Liver (tissue), 9 donors: ENCODE data around the gene LNX2. TPM values are rescaled to one million over a fixed set of nuclear protein-coding genes. Genes with fewer than 3 reads are reported as not detected.

ENCODE experiments used
- DNase-seq: peaks from one replicate; pipeline ENCODE4 v3.0.0-alpha.2; 2017; ENCODE audit warnings: low spot score
- H3K27ac ChIP-seq, 2 donors: one replicate each; pipeline ENCODE4 v1.7.0; 2013; ENCODE audit warnings: inconsistent platforms in 2 of 2, low read length in 2 of 2, control low read depth in 1 of 2, low read depth in 1 of 2, mild to moderate bottlenecking in 1 of 2
- H3K27me3 ChIP-seq, 4 donors: one replicate each; pipeline versions ENCODE4 v1.6.1 to v1.7.0; 2013; ENCODE audit warnings: low read length in 3 of 4, inconsistent platforms in 1 of 4, mild to moderate bottlenecking in 1 of 4, moderate library complexity in 1 of 4; ENCODE audit not compliant: control insufficient read depth in 4 of 4, insufficient read depth in 4 of 4
- H3K36me3 ChIP-seq, 4 donors: one replicate each; pipeline versions ENCODE4 v1.6.1 to v1.7.0; 2013; ENCODE audit warnings: low read length in 3 of 4, mild to moderate bottlenecking in 3 of 4, low read depth in 1 of 4, moderate library complexity in 1 of 4; ENCODE audit not compliant: control insufficient read depth in 4 of 4, insufficient read depth in 3 of 4
- H3K4me1 ChIP-seq, 4 donors: one replicate each; pipeline versions ENCODE4 v1.6.1 to v1.7.0; 2013; ENCODE audit warnings: low read length in 3 of 4, mild to moderate bottlenecking in 3 of 4, moderate library complexity in 1 of 4; ENCODE audit not compliant: control insufficient read depth in 4 of 4, insufficient read depth in 4 of 4
- H3K4me3 ChIP-seq, 3 donors: one replicate each; pipeline versions ENCODE4 v1.6.1 to v1.7.0; 2013; ENCODE audit warnings: low read length in 3 of 3, control low read depth in 1 of 3, low read depth in 1 of 3, mild to moderate bottlenecking in 1 of 3
- H3K9ac ChIP-seq, 2 donors: one replicate each; pipeline ENCODE4 v1.7.0; 2013; ENCODE audit warnings: low read length in 2 of 2, mild to moderate bottlenecking in 2 of 2, moderate library complexity in 2 of 2, control low read depth in 1 of 2, low read depth in 1 of 2
- H3K9me3 ChIP-seq, 4 donors: one replicate each; pipeline versions ENCODE4 v1.6.1 to v1.7.0; 2013; ENCODE audit warnings: low read length in 3 of 4; ENCODE audit not compliant: control insufficient read depth in 4 of 4
- EGR1 ChIP-seq, 2 donors: IDR thresholded peaks; 2 replicates each; pipeline ENCODE4 v1.6.1; 2016 to 2018; ENCODE audit warnings: antibody characterized with exemption in 2 of 2, low read depth in 2 of 2
- FOXA1 ChIP-seq: IDR thresholded peaks from 2 replicates; pipeline ENCODE4 v1.6.1; 2016; ENCODE audit warnings: antibody characterized with exemption
- FOXA2 ChIP-seq: IDR thresholded peaks from 2 replicates; pipeline ENCODE4 v1.6.1; 2016; ENCODE audit warnings: antibody characterized with exemption
- GABPA ChIP-seq, 2 donors: IDR thresholded peaks in 1 of 2; conservative IDR thresholded peaks in 1 of 2; 2 replicates each; pipeline ENCODE4 v1.6.1; 2016; ENCODE audit warnings: antibody characterized with exemption in 2 of 2, mild to moderate bottlenecking in 1 of 2, moderate library complexity in 1 of 2
- HNF4A ChIP-seq, 2 donors: conservative IDR thresholded peaks; 2 replicates each; pipeline ENCODE4 v1.6.1; 2016; ENCODE audit warnings: antibody characterized with exemption in 2 of 2, mild to moderate bottlenecking in 2 of 2
- HNF4G ChIP-seq: IDR thresholded peaks from 2 replicates; pipeline ENCODE4 v1.6.1; 2016; ENCODE audit warnings: antibody characterized with exemption
- JUND ChIP-seq, 2 donors: IDR thresholded peaks; 2 replicates each; pipeline ENCODE4 v1.6.1; 2016; ENCODE audit warnings: antibody characterized with exemption in 2 of 2
- MAX ChIP-seq: IDR thresholded peaks from 2 replicates; pipeline ENCODE4 v1.6.1; 2016; ENCODE audit warnings: antibody characterized with exemption
- NR2F2 ChIP-seq: IDR thresholded peaks from 2 replicates; pipeline ENCODE4 v1.6.1; 2016; ENCODE audit warnings: antibody characterized with exemption
- RAD21 ChIP-seq, 2 donors: IDR thresholded peaks; 2 replicates each; pipeline ENCODE4 v1.6.1; 2016; ENCODE audit warnings: antibody characterized with exemption in 2 of 2, mild to moderate bottlenecking in 2 of 2
- SP1 ChIP-seq: IDR thresholded peaks from 2 replicates; pipeline ENCODE4 v1.6.1; 2018; ENCODE audit warnings: antibody characterized with exemption, mild to moderate bottlenecking
- TAF1 ChIP-seq: conservative IDR thresholded peaks from 2 replicates; pipeline ENCODE4 v1.6.1; 2016; ENCODE audit warnings: antibody characterized with exemption, mild to moderate bottlenecking
- YY1 ChIP-seq: IDR thresholded peaks from 2 replicates; pipeline ENCODE4 v1.6.1; 2016; ENCODE audit warnings: antibody characterized with exemption, mild to moderate bottlenecking
- ZBTB33 ChIP-seq: IDR thresholded peaks from 2 replicates; pipeline ENCODE4 v1.6.1; 2016; ENCODE audit warnings: antibody characterized with exemption
- WGBS: extraction: QIAGEN DNeasy Blood & Tissue Kit; methylation state at CpG from one replicate; pipeline ENCODE4 v1.1.7; 2013; 5-methylcytosine and 5-hydroxymethylcytosine counted together
- polyA plus RNA-seq, 2 donors: library from polyadenylated mRNA; stranded (reverse) in 1 of 2; unstranded in 1 of 2; fragments of 200-250 nt in 1 of 2; fragments of >200 nt in 1 of 2; fragmentation: Nextera tagmentation in 1 of 2; extraction: Ambion mirVana in 1 of 2; gene quantifications; one replicate each; pipeline versions ENCODE4 v1.2.1 to v1.2.3, GENCODE V29; 2013 to 2015
- total RNA-seq, 2 donors: library from RNA; depleted of rRNA; stranded (reverse); fragments of >200 nt; gene quantifications; one replicate each; pipeline ENCODE4 v1.2.3, GENCODE V29; 2014
- TF ChIP-seq, protein P1 (sequence below): fragments of 150-350 bp; IDR thresholded peaks from 2 replicates; pipeline ENCODE4 v1.5.1; 2017; ENCODE audit warnings: improper control_type of control experiment, low read depth, low read length; ENCODE audit not compliant: missing input control
- TF ChIP-seq, protein P2 (sequence below): IDR thresholded peaks from 2 replicates; pipeline ENCODE4 v1.6.1; 2016; ENCODE audit warnings: antibody characterized with exemption
- TF ChIP-seq, protein P3 (sequence below): IDR thresholded peaks from 2 replicates; pipeline ENCODE4 v1.6.1; 2016; ENCODE audit warnings: antibody characterized with exemption, mild to moderate bottlenecking
- donor health status: healthy.
- donor health status: healthy.
- donor health status: healthy.
- donor health status: healthy.
- donor health status: healthy.

LNX2 gene
- total and polyA plus RNA-seq, 4 donors: 6.2 to 25.9 (median 13.3) TPM

GRCh38 chr13:27601208-27601607, 19.1 kb downstream of the LNX2 start:
- WGBS: 86% methylated on average over 2 of the region's 2 CpGs
- DNase-seq: no peak
- Histone ChIP-seq H3K9ac (peak overlapping the region in 1 of 2 donors; percentile 12), H3K36me3 (no peaks in the 10 kb centered on the region), H3K4me3 (no peak overlapping the region), H3K27ac (no peak overlapping the region), H3K27me3 (no peaks in the 10 kb centered on the region), H3K4me1 (peaks cover 0 to 9% (median 4%) of the 10 kb centered on the region in 4 donors), H3K9me3 (no peaks in the 10 kb centered on the region)
- no peak for TF ChIP-seq HNF4G
- TF ChIP-seq HNF4A (conservative IDR thresholded peaks at IDR 0.05): no peak
- TF ChIP-seq NR2F2: no peak
- TF ChIP-seq, protein P1, sequence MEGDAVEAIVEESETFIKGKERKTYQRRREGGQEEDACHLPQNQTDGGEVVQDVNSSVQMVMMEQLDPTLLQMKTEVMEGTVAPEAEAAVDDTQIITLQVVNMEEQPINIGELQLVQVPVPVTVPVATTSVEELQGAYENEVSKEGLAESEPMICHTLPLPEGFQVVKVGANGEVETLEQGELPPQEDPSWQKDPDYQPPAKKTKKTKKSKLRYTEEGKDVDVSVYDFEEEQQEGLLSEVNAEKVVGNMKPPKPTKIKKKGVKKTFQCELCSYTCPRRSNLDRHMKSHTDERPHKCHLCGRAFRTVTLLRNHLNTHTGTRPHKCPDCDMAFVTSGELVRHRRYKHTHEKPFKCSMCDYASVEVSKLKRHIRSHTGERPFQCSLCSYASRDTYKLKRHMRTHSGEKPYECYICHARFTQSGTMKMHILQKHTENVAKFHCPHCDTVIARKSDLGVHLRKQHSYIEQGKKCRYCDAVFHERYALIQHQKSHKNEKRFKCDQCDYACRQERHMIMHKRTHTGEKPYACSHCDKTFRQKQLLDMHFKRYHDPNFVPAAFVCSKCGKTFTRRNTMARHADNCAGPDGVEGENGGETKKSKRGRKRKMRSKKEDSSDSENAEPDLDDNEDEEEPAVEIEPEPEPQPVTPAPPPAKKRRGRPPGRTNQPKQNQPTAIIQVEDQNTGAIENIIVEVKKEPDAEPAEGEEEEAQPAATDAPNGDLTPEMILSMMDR: no peak
- TF ChIP-seq RAD21 (IDR thresholded peaks at IDR 0.05): no peak
- TF ChIP-seq EGR1 (IDR thresholded peaks at IDR 0.05; ENCODE audit: low read depth in 2 of 2): no peak
- TF ChIP-seq FOXA1: no peak
- no peak for TF ChIP-seq FOXA2
- TF ChIP-seq YY1: no peak
- TF ChIP-seq JUND (IDR thresholded peaks at IDR 0.05): no peak
- TF ChIP-seq GABPA (IDR thresholded peaks at IDR 0.05 in 1 of 2, conservative IDR thresholded peaks at IDR 0.05 in 1 of 2): no peak

DNA sequence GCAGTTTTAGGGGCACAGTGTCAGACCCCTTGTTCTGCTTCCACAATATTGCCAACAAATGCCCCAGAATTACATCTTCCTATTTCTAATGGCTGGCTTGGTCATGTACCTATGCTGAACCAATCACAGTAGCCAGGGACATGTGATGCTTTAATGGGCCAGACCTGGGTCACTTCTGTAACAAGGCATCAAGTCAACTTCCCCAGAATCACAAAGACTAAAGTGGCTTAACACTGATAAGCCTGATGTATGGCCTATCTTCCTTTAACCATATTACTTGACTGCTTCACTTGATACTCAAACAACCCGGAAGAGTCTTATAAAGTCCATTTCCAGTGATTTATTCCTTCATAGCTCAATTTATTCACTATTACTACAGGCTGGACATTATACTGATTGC, 19.6 kb downstream of the LNX2 start:
- no peak overlapping the region for H3K9ac ChIP-seq

More for the DNA sequence above, 19.6 kb downstream of the LNX2 start:
- no peaks in the 10 kb centered on the region for H3K36me3 ChIP-seq
- no peaks in the 10 kb centered on the region for H3K27me3 ChIP-seq
- H3K9me3 ChIP-seq: no peaks in the 10 kb centered on the region
- H3K4me1 ChIP-seq: peaks cover 0 to 9% (median 4%) of the 10 kb centered on the region in 4 donors
- no peak overlapping the region for H3K27ac ChIP-seq
- WGBS: 96% methylated on average over 1 of the region's 1 CpG
- H3K4me3 ChIP-seq: no peak overlapping the region
- TF ChIP-seq ZBTB33: no peak
- TF ChIP-seq, protein P2, sequence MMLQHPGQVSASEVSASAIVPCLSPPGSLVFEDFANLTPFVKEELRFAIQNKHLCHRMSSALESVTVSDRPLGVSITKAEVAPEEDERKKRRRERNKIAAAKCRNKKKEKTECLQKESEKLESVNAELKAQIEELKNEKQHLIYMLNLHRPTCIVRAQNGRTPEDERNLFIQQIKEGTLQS: no peak
- no peak for TF ChIP-seq HNF4G
- TF ChIP-seq YY1: no peak
- TF ChIP-seq RAD21 (IDR thresholded peaks at IDR 0.05): no peak
- TF ChIP-seq MAX: no peak
- TF ChIP-seq FOXA2: no peak
- no peak for TF ChIP-seq SP1
- TF ChIP-seq, protein P1: no peak
- TF ChIP-seq GABPA (IDR thresholded peaks at IDR 0.05 in 1 of 2, conservative IDR thresholded peaks at IDR 0.05 in 1 of 2): no peak
- TF ChIP-seq JUND (IDR thresholded peaks at IDR 0.05): no peak
- TF ChIP-seq, protein P3, sequence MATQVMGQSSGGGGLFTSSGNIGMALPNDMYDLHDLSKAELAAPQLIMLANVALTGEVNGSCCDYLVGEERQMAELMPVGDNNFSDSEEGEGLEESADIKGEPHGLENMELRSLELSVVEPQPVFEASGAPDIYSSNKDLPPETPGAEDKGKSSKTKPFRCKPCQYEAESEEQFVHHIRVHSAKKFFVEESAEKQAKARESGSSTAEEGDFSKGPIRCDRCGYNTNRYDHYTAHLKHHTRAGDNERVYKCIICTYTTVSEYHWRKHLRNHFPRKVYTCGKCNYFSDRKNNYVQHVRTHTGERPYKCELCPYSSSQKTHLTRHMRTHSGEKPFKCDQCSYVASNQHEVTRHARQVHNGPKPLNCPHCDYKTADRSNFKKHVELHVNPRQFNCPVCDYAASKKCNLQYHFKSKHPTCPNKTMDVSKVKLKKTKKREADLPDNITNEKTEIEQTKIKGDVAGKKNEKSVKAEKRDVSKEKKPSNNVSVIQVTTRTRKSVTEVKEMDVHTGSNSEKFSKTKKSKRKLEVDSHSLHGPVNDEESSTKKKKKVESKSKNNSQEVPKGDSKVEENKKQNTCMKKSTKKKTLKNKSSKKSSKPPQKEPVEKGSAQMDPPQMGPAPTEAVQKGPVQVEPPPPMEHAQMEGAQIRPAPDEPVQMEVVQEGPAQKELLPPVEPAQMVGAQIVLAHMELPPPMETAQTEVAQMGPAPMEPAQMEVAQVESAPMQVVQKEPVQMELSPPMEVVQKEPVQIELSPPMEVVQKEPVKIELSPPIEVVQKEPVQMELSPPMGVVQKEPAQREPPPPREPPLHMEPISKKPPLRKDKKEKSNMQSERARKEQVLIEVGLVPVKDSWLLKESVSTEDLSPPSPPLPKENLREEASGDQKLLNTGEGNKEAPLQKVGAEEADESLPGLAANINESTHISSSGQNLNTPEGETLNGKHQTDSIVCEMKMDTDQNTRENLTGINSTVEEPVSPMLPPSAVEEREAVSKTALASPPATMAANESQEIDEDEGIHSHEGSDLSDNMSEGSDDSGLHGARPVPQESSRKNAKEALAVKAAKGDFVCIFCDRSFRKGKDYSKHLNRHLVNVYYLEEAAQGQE: no peak
- TF ChIP-seq EGR1 (IDR thresholded peaks at IDR 0.05; ENCODE audit: low read depth in 2 of 2): no peak
- TF ChIP-seq FOXA1: no peak
- TF ChIP-seq HNF4A (conservative IDR thresholded peaks at IDR 0.05): no peak
- no peak for TF ChIP-seq NR2F2
- TF ChIP-seq TAF1: no peak
- no peak for DNase-seq
